ENCODE results near the gene NHLRC2.

NHLRC2 gene

DNA sequence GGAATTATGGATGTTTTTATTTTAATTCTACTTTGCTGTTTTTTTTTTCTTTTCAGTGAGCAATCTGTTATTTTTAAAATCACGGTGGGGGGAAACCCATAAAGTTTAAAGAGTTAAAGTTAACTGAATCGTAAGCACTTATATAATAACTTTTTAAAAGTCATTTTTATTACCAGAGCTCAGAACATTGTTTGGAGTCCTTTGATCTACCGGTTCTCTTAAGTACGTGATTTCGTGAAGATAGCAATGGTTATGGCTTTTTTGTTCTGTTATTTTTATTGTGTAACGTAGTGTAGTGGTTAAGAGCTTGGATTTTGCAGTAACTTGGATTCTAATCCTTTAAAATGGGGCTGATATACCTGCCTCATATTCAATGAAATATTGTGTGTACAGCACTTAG lies 57.4 kb downstream of the NHLRC2 start:
- no peak overlapping the region for H2AK5ac ChIP-seq (ENCODE audit: low read length)

GRCh38 chr10:113912582-113912981 lies 58.1 kb downstream of the NHLRC2 start:
- WGBS (ENCODE audit: extremely low coverage, insufficient coverage, insufficient read length): no CpG with 5 or more reads among the region's 7 CpGs

More for the DNA sequence above, 57.4 kb downstream of the NHLRC2 start:
- Histone ChIP-seq H4K8ac (ENCODE audit: low read depth, low read length) (no peak overlapping the region), H3K14ac (ENCODE audit: low read length) (no peak overlapping the region), H2BK12ac (ENCODE audit: low read length) (no peak overlapping the region), H2BK120ac (ENCODE audit: insufficient read depth, low read length, poor library complexity) (no peak overlapping the region), H2AFZ (ENCODE audit: insufficient read depth, low read length, poor library complexity) (no peak overlapping the region), H3K9ac (ENCODE audit: low read length) (no peak overlapping the region), H3K36me3 (ENCODE audit: control insufficient read depth in 1 of 2, insufficient read depth in 2 of 2, low read length in 2 of 2) (peaks cover 2 to 4% of the 10 kb centered on the region in 2 experiments), H3K23ac (ENCODE audit: low read length) (no peak overlapping the region), H3K27ac (ENCODE audit: low read depth, low read length) (no peak overlapping the region), H4K12ac (ENCODE audit: low read depth, low read length) (no peak overlapping the region), H3K18ac (ENCODE audit: low read length) (no peak overlapping the region), H3K4me1 (ENCODE audit: control insufficient read depth in 1 of 2, insufficient read depth in 2 of 2, low read length in 2 of 2) (no peaks in the 10 kb centered on the region), H3K4me3 (ENCODE audit: low read depth, low read length) (no peak overlapping the region), H3K27me3 (ENCODE audit: insufficient read depth, low read length) (no peaks in the 10 kb centered on the region), H3K79me1 (ENCODE audit: low read length) (no peaks in the 10 kb centered on the region), H2BK5ac (ENCODE audit: low read depth, low read length, poor library complexity) (no peak overlapping the region), H3K4me2 (ENCODE audit: low read length) (no peak overlapping the region), H3K9me3 (ENCODE audit: insufficient read depth, low read depth, low read length) (no peaks in the 10 kb centered on the region), H3K4ac (ENCODE audit: low read depth, low read length) (no peak overlapping the region), H4K91ac (ENCODE audit: low read depth, low read length) (no peak overlapping the region), H3K79me2 (ENCODE audit: control insufficient read depth, insufficient read depth, low read length, poor library complexity) (no peaks in the 10 kb centered on the region)
- WGBS (ENCODE audit: extremely low coverage, insufficient coverage, insufficient read length): no CpG with 5 or more reads among the region's 6 CpGs
- DNase-seq: no peak

GRCh38 chr10:113914956-113915355 lies 60.5 kb downstream of the NHLRC2 start:
- Histone ChIP-seq H3K4me2 (ENCODE audit: low read length) (no peak overlapping the region), H2BK120ac (ENCODE audit: insufficient read depth, low read length, poor library complexity) (no peak overlapping the region), H3K27me3 (ENCODE audit: insufficient read depth, low read length) (no peaks in the 10 kb centered on the region), H4K12ac (ENCODE audit: low read depth, low read length) (no peak overlapping the region), H3K9me3 (ENCODE audit: insufficient read depth, low read depth, low read length) (no peaks in the 10 kb centered on the region), H3K4ac (ENCODE audit: low read depth, low read length) (no peak overlapping the region), H3K4me3 (ENCODE audit: low read depth, low read length) (no peak overlapping the region), H2AFZ (ENCODE audit: insufficient read depth, low read length, poor library complexity) (no peak overlapping the region), H2BK12ac (ENCODE audit: low read length) (no peak overlapping the region), H3K14ac (ENCODE audit: low read length) (no peak overlapping the region), H4K8ac (ENCODE audit: low read depth, low read length) (no peak overlapping the region), H3K79me2 (ENCODE audit: control insufficient read depth, insufficient read depth, low read length, poor library complexity) (no peaks in the 10 kb centered on the region), H3K4me1 (ENCODE audit: control insufficient read depth in 1 of 2, insufficient read depth in 2 of 2, low read length in 2 of 2) (no peaks in the 10 kb centered on the region), H3K79me1 (ENCODE audit: low read length) (no peaks in the 10 kb centered on the region), H3K23ac (ENCODE audit: low read length) (no peak overlapping the region), H3K27ac (ENCODE audit: low read depth, low read length) (no peak overlapping the region), H2BK5ac (ENCODE audit: low read depth, low read length, poor library complexity) (no peak overlapping the region), H4K91ac (ENCODE audit: low read depth, low read length) (no peak overlapping the region), H2AK5ac (ENCODE audit: low read length) (no peak overlapping the region), H3K36me3 (ENCODE audit: control insufficient read depth in 1 of 2, insufficient read depth in 2 of 2, low read length in 2 of 2) (peaks cover 1 to 2% of the 10 kb centered on the region in 2 experiments), H3K9ac (ENCODE audit: low read length) (no peak overlapping the region), H3K18ac (ENCODE audit: low read length) (no peak overlapping the region)
- no peak for DNase-seq
- WGBS (ENCODE audit: extremely low coverage, insufficient coverage, insufficient read length): no CpG with 5 or more reads among the region's 2 CpGs

More at GRCh38 chr10:113912582-113912981, 58.1 kb downstream of the NHLRC2 start:
- Histone ChIP-seq H2BK12ac (ENCODE audit: low read length) (no peak overlapping the region), H3K4me1 (ENCODE audit: control insufficient read depth in 1 of 2, insufficient read depth in 2 of 2, low read length in 2 of 2) (no peaks in the 10 kb centered on the region), H3K4ac (ENCODE audit: low read depth, low read length) (no peak overlapping the region), H3K4me3 (ENCODE audit: low read depth, low read length) (no peak overlapping the region), H3K36me3 (ENCODE audit: control insufficient read depth in 1 of 2, insufficient read depth in 2 of 2, low read length in 2 of 2) (peaks cover 2 to 4% of the 10 kb centered on the region in 2 experiments), H3K18ac (ENCODE audit: low read length) (no peak overlapping the region), H3K9me3 (ENCODE audit: insufficient read depth, low read depth, low read length) (no peaks in the 10 kb centered on the region), H3K9ac (ENCODE audit: low read length) (no peak overlapping the region), H4K8ac (ENCODE audit: low read depth, low read length) (no peak overlapping the region), H4K91ac (ENCODE audit: low read depth, low read length) (no peak overlapping the region), H2AK5ac (ENCODE audit: low read length) (no peak overlapping the region), H2AFZ (ENCODE audit: insufficient read depth, low read length, poor library complexity) (no peak overlapping the region), H3K79me1 (ENCODE audit: low read length) (no peaks in the 10 kb centered on the region), H2BK5ac (ENCODE audit: low read depth, low read length, poor library complexity) (no peak overlapping the region), H3K27ac (ENCODE audit: low read depth, low read length) (no peak overlapping the region), H4K12ac (ENCODE audit: low read depth, low read length) (no peak overlapping the region), H2BK120ac (ENCODE audit: insufficient read depth, low read length, poor library complexity) (no peak overlapping the region), H3K79me2 (ENCODE audit: control insufficient read depth, insufficient read depth, low read length, poor library complexity) (no peaks in the 10 kb centered on the region), H3K14ac (ENCODE audit: low read length) (no peak overlapping the region), H3K23ac (ENCODE audit: low read length) (no peak overlapping the region), H3K27me3 (ENCODE audit: insufficient read depth, low read length) (no peaks in the 10 kb centered on the region), H3K4me2 (ENCODE audit: low read length) (no peak overlapping the region)
- DNase-seq: no peak

- no peak for DNase-seq
- H4K8ac ChIP-seq (ENCODE audit: low read depth, low read length): no peak overlapping the region
- no peak overlapping the region for H2BK12ac ChIP-seq (ENCODE audit: low read length)
- H3K79me2 ChIP-seq (ENCODE audit: control insufficient read depth, insufficient read depth, low read length, poor library complexity): no peaks in the 10 kb centered on the region
- no peak overlapping the region for H3K18ac ChIP-seq (ENCODE audit: low read length)
- no peak overlapping the region for H3K4me2 ChIP-seq (ENCODE audit: low read length)
- H3K4me3 ChIP-seq (ENCODE audit: low read depth, low read length): no peak overlapping the region
- H3K14ac ChIP-seq (ENCODE audit: low read length): no peak overlapping the region
- no CpG with 5 or more reads among the region's 2 CpGs for WGBS (ENCODE audit: extremely low coverage, insufficient coverage, insufficient read length)
- H2BK5ac ChIP-seq (ENCODE audit: low read depth, low read length, poor library complexity): no peak overlapping the region
- H3K9ac ChIP-seq (ENCODE audit: low read length): no peak overlapping the region
- H3K27ac ChIP-seq (ENCODE audit: low read depth, low read length): no peak overlapping the region
- H2AK5ac ChIP-seq (ENCODE audit: low read length): no peak overlapping the region
- H3K79me1 ChIP-seq (ENCODE audit: low read length): no peaks in the 10 kb centered on the region
- no peak overlapping the region for H4K91ac ChIP-seq (ENCODE audit: low read depth, low read length)
- H3K36me3 ChIP-seq (ENCODE audit: control insufficient read depth in 1 of 2, insufficient read depth in 2 of 2, low read length in 2 of 2): peaks cover 1 to 2% of the 10 kb centered on the region in 2 experiments
- H4K12ac ChIP-seq (ENCODE audit: low read depth, low read length): no peak overlapping the region
- no peak overlapping the region for H2AFZ ChIP-seq (ENCODE audit: insufficient read depth, low read length, poor library complexity)
- no peaks in the 10 kb centered on the region for H3K27me3 ChIP-seq (ENCODE audit: insufficient read depth, low read length)
- H3K4me1 ChIP-seq (ENCODE audit: control insufficient read depth in 1 of 2, insufficient read depth in 2 of 2, low read length in 2 of 2): no peaks in the 10 kb centered on the region
- H3K23ac ChIP-seq (ENCODE audit: low read length): no peak overlapping the region
- no peak overlapping the region for H3K4ac ChIP-seq (ENCODE audit: low read depth, low read length)
- H3K9me3 ChIP-seq (ENCODE audit: insufficient read depth, low read depth, low read length): no peaks in the 10 kb centered on the region
- no peak overlapping the region for H2BK120ac ChIP-seq (ENCODE audit: insufficient read depth, low read length, poor library complexity)
These were observed 61.1 kb downstream of the NHLRC2 start for GRCh38 chr10:113915540-113915939.

All from trophoblast cell (in vitro differentiated cells and primary cell).